Measurements from ENCODE around the gene TRPV5. TPM values are rescaled to one million over a fixed set of nuclear protein-coding genes. Genes with fewer than 3 reads are reported as not detected.

Gene TRPV5
- total and polyA plus RNA-seq, 2 of the 8 experiments (the other 6 are each of a cell fraction or from before 2014, with no cell fraction given), result 0.03 TPM; not detected in 1

GRCh38 chr7:142880876-142881505 lies 52.6 kb downstream of the TRPV5 start (continued):
- no peak for TF ChIP-seq SUZ12 (IDR thresholded peaks at IDR 0.05; ENCODE audit: low read length)
- no peak for TF ChIP-seq RFX5 (IDR thresholded peaks at IDR 0.05; ENCODE audit: borderline replicate concordance, low read depth, low read length)
- no peak for TF ChIP-seq E2F6 (IDR thresholded peaks at IDR 0.05)

Measured in H1 (cell line).